ENCODE measurements around the gene PURB. TPM values are rescaled to one million over a fixed set of nuclear protein-coding genes. Genes with fewer than 3 reads are reported as not detected.
"Not testable (repeated sequence)": the region's sequence is repeated elsewhere in the genome, so short reads cannot be mapped to it uniquely, and the experiment has no call there.

The PURB gene
- total RNA-seq, 1 experiment from 2014 or later, result 21.3 TPM

GRCh38 chr7:44872787-44873186, 12.5 kb downstream of the PURB start:
- H3K9ac ChIP-seq (ENCODE audit: extremely low read depth, insufficient read length, low read length), result no peak overlapping the region
- no CpG with 5 or more reads among the region's 1 CpG for WGBS (ENCODE audit: extremely low coverage, insufficient read length, low lambda C conversion rate)
- no peak overlapping the region for H3K23ac ChIP-seq (ENCODE audit: insufficient read length, low read depth, low read length)
- no peak overlapping the region for H3K4me2 ChIP-seq (ENCODE audit: insufficient read depth, insufficient read length, low read length)
- H3K27ac ChIP-seq (ENCODE audit: insufficient read length, low read depth, low read length), result no peak overlapping the region
- H3T11ph ChIP-seq (ENCODE audit: low read length), result no peak overlapping the region
- no peak overlapping the region for H2BK15ac ChIP-seq (ENCODE audit: low read depth, low read length)
- no peaks in the 10 kb centered on the region for H3K79me2 ChIP-seq (ENCODE audit: insufficient read depth, low read length)
- Mint-ChIP-seq H3K4me1 (no peaks in the 10 kb centered on the region), H3K36me3 (ENCODE audit: insufficient read depth in 1 of 3, low read depth in 3 of 3) (peaks cover 4 to 12% (median 8%) of the 10 kb centered on the region in 3 experiments; a peak in 5 of 7 replicates), H3K27me3 (ENCODE audit: low read depth) (peaks cover 4% of the 10 kb centered on the region; the same call in 1 of the 2 replicates), H3K9me3 (peaks cover 28 to 30% of the 10 kb centered on the region in 2 experiments), H3K27ac (no peak overlapping the region), H3K4me3 (no peak overlapping the region)
- H2AK5ac ChIP-seq (ENCODE audit: insufficient read length, low read length), result no peak overlapping the region
- H3K23me2 ChIP-seq (ENCODE audit: insufficient read length, low read depth, low read length, poor library complexity, severe bottlenecking), result no peaks in the 10 kb centered on the region
- H3K18ac ChIP-seq (ENCODE audit: insufficient read length, low read depth, low read length), result no peak overlapping the region
- H4K8ac ChIP-seq (replicated peaks; ENCODE audit: insufficient read length, low read depth, low read length), result no peak overlapping the region
- no peaks in the 10 kb centered on the region for H4K20me1 ChIP-seq (ENCODE audit: control insufficient read depth, insufficient read depth, insufficient read length)
- no peak overlapping the region for H2BK5ac ChIP-seq (ENCODE audit: insufficient read length, low read length)
- no peak overlapping the region for H2AFZ ChIP-seq (ENCODE audit: low read length)
- no peak overlapping the region for H3K4ac ChIP-seq (ENCODE audit: low read depth, low read length)
- no peak overlapping the region for H2BK12ac ChIP-seq (ENCODE audit: insufficient read length, low read depth, low read length)
- H2BK120ac ChIP-seq (ENCODE audit: low read depth, low read length, poor library complexity, severe bottlenecking), result no peak overlapping the region
- no peak overlapping the region for H2BK20ac ChIP-seq (ENCODE audit: low read depth, low read length, poor library complexity, severe bottlenecking)
- H4K5ac ChIP-seq (ENCODE audit: insufficient read length, low read depth, low read length), result no peak overlapping the region
- no peaks in the 10 kb centered on the region for H3K27me3 ChIP-seq (ENCODE audit: insufficient read depth, low read length)
- TF ChIP-seq CTCF (conservative IDR thresholded peaks at IDR 0.05), result no peak
- peaks cover 5% of the 10 kb centered on the region for H3K9me3 ChIP-seq (ENCODE audit: control insufficient read depth, low read depth, low read length)
- H3K56ac ChIP-seq (ENCODE audit: insufficient read length, low read depth, low read length), result no peak overlapping the region
- H3K4me1 ChIP-seq (ENCODE audit: insufficient read depth, low read length), result no peaks in the 10 kb centered on the region
- H3K79me1 ChIP-seq (ENCODE audit: insufficient read depth, low read depth, low read length, poor library complexity, severe bottlenecking), result no peaks in the 10 kb centered on the region
- H4K91ac ChIP-seq (ENCODE audit: insufficient read length, low read depth, low read length), result no peak overlapping the region
- H3K14ac ChIP-seq (ENCODE audit: insufficient read depth, low read length), result no peak overlapping the region
- no peak for DNase-seq

- H3K9me3 Mint-ChIP-seq, result peaks cover 28 to 30% of the 10 kb centered on the region in 2 experiments
- not testable (repeated sequence) for H3K23me2 ChIP-seq (ENCODE audit: insufficient read length, low read depth, low read length, poor library complexity, severe bottlenecking); H3K4me1 ChIP-seq (ENCODE audit: insufficient read depth, low read length); H3K79me1 ChIP-seq (ENCODE audit: insufficient read depth, low read depth, low read length, poor library complexity, severe bottlenecking); H3K4ac ChIP-seq (ENCODE audit: low read depth, low read length); H4K8ac ChIP-seq (replicated peaks; ENCODE audit: insufficient read length, low read depth, low read length); H3K9me3 ChIP-seq (ENCODE audit: control insufficient read depth, low read depth, low read length); H3K27me3 Mint-ChIP-seq (ENCODE audit: low read depth); H3K14ac ChIP-seq (ENCODE audit: insufficient read depth, low read length); H2BK120ac ChIP-seq (ENCODE audit: low read depth, low read length, poor library complexity, severe bottlenecking); H3K4me3 Mint-ChIP-seq; H3K27me3 ChIP-seq (ENCODE audit: insufficient read depth, low read length); H4K91ac ChIP-seq (ENCODE audit: insufficient read length, low read depth, low read length); DNase-seq; H2BK12ac ChIP-seq (ENCODE audit: insufficient read length, low read depth, low read length); H2BK20ac ChIP-seq (ENCODE audit: low read depth, low read length, poor library complexity, severe bottlenecking); H4K5ac ChIP-seq (ENCODE audit: insufficient read length, low read depth, low read length); H2AFZ ChIP-seq (ENCODE audit: low read length); H3K23ac ChIP-seq (ENCODE audit: insufficient read length, low read depth, low read length); H3K79me2 ChIP-seq (ENCODE audit: insufficient read depth, low read length); H3K27ac ChIP-seq (ENCODE audit: insufficient read length, low read depth, low read length); H2AK5ac ChIP-seq (ENCODE audit: insufficient read length, low read length); H3T11ph ChIP-seq (ENCODE audit: low read length); H3K56ac ChIP-seq (ENCODE audit: insufficient read length, low read depth, low read length); H2BK15ac ChIP-seq (ENCODE audit: low read depth, low read length); H4K20me1 ChIP-seq (ENCODE audit: control insufficient read depth, insufficient read depth, insufficient read length); H2BK5ac ChIP-seq (ENCODE audit: insufficient read length, low read length); H3K9ac ChIP-seq (ENCODE audit: extremely low read depth, insufficient read length, low read length); H3K4me2 ChIP-seq (ENCODE audit: insufficient read depth, insufficient read length, low read length); H3K4me1 Mint-ChIP-seq; H3K27ac Mint-ChIP-seq; H3K18ac ChIP-seq (ENCODE audit: insufficient read length, low read depth, low read length)
- H3K36me3 Mint-ChIP-seq (ENCODE audit: insufficient read depth in 1 of 3, low read depth in 3 of 3), result peaks cover 4 to 12% (median 8%) of the 10 kb centered on the region in 3 experiments; a peak in 5 of 7 replicates
- WGBS (ENCODE audit: extremely low coverage, insufficient read length, low lambda C conversion rate), result no CpG with 5 or more reads among the region's 23 CpGs
Measured at GRCh38 chr7:44871918-44872317, 13.4 kb downstream of the PURB start.

Measured in H9 (cell line).